Stimulated activated CD4-positive, alpha-beta T cell treated with anti-CD3 and anti-CD28 coated beads, Interleukin-4, amount 100 ng/mL, for 1 hour (primary cell): Measurements from ENCODE around the gene C10orf71.

Experiments used
- DNase-seq: peaks from one replicate; pipeline ENCODE4 v3.0.0-alpha.2; 2020

The C10orf71 gene

GRCh38 chr10:49364051-49364450 lies 65.1 kb downstream of the C10orf71 start:
- no peak for DNase-seq

GRCh38 chr10:49364747-49365146 lies 65.8 kb downstream of the C10orf71 start:
- no peak for DNase-seq

- DNase-seq = no peak
Measured at GRCh38 chr10:49365275-49365674, 66.3 kb downstream of the C10orf71 start.

- no peak for DNase-seq
Measured at GRCh38 chr10:49365675-49366415, 66.9 kb downstream of the C10orf71 start.

GRCh38 chr10:49366460-49366859 lies 67.5 kb downstream of the C10orf71 start:
- DNase-seq = no peak

- DNase-seq = no peak
Measured at GRCh38 chr10:49367600-49367999, 68.6 kb downstream of the C10orf71 start.

GRCh38 chr10:49368256-49368655 lies 69.3 kb downstream of the C10orf71 start:
- no peak for DNase-seq

GRCh38 chr10:49369216-49370162 lies 70.5 kb downstream of the C10orf71 start:
- DNase-seq = no peak

- no peak for DNase-seq
Measured at GRCh38 chr10:49370326-49371100, 71.5 kb downstream of the C10orf71 start.

GRCh38 chr10:49371967-49372366 lies 73.0 kb downstream of the C10orf71 start:
- DNase-seq = no peak

GRCh38 chr10:49373361-49373760 lies 74.4 kb downstream of the C10orf71 start:
- no peak for DNase-seq

GRCh38 chr10:49374740-49375139 lies 75.8 kb downstream of the C10orf71 start:
- DNase-seq = no peak

GRCh38 chr10:49375611-49376010 lies 76.6 kb downstream of the C10orf71 start:
- no peak for DNase-seq
